Renal cortex interstitium (tissue), 11 donors: ENCODE data around the gene SLC8A1. TPM values are rescaled to one million over a fixed set of nuclear protein-coding genes. Genes with fewer than 3 reads are reported as not detected.

Experiments used
- DNase-seq, 11 donors: peaks; one replicate each; pipeline ENCODE4 v3.0.0-alpha.2; 2013; ENCODE audit warnings: low read depth in 9 of 11, low spot score in 4 of 11; ENCODE audit errors: extremely low read depth in 1 of 11
- polyA plus RNA-seq, 3 donors: library from polyadenylated mRNA; unstranded; fragments of 120-200 nt; gene quantifications; one replicate each; pipeline ENCODE4 v1.2.1, GENCODE V29; 2013; ENCODE audit not compliant: insufficient read length in 3 of 3

Gene SLC8A1
- polyA plus RNA-seq, 3 donors, result 61.3 to 67.0 (median 63.2) TPM

- DNase-seq, result no peak
Measured at GRCh38 chr2:40123746-40124145, 328.1 kb downstream of the SLC8A1 start.

GRCh38 chr2:40123326-40123725 lies 328.6 kb downstream of the SLC8A1 start:
- DNase-seq, result no peak

- no peak for DNase-seq
Measured at GRCh38 chr2:40120957-40121356, 330.9 kb downstream of the SLC8A1 start.

- no peak for DNase-seq
Measured at GRCh38 chr2:40120026-40120425, 331.9 kb downstream of the SLC8A1 start.

GRCh38 chr2:40118622-40119021 lies 333.3 kb downstream of the SLC8A1 start:
- DNase-seq, result no peak

GRCh38 chr2:40115894-40116293 lies 336.0 kb downstream of the SLC8A1 start:
- no peak for DNase-seq

GRCh38 chr2:40115348-40115747 lies 336.5 kb downstream of the SLC8A1 start:
- DNase-seq, result no peak

- no peak for DNase-seq
Measured at GRCh38 chr2:40113997-40114396, 337.9 kb downstream of the SLC8A1 start.

GRCh38 chr2:40113272-40113968 lies 338.5 kb downstream of the SLC8A1 start:
- no peak for DNase-seq

GRCh38 chr2:40109381-40109780 lies 342.5 kb downstream of the SLC8A1 start:
- no peak for DNase-seq

- peak in 1 of 11 donors; percentile 24 for DNase-seq
Measured at GRCh38 chr2:40108851-40109250, 343.0 kb downstream of the SLC8A1 start.

- DNase-seq, result no peak
Measured at GRCh38 chr2:40106061-40106460, 345.8 kb downstream of the SLC8A1 start.

GRCh38 chr2:40105593-40105992 lies 346.3 kb downstream of the SLC8A1 start:
- no peak for DNase-seq

- no peak for DNase-seq
Measured at GRCh38 chr2:40103590-40103989, 348.3 kb downstream of the SLC8A1 start.

GRCh38 chr2:40103163-40103562 lies 348.7 kb downstream of the SLC8A1 start:
- DNase-seq, result no peak

- DNase-seq, result no peak
Measured at GRCh38 chr2:40102447-40102846, 349.4 kb downstream of the SLC8A1 start.

- DNase-seq, result no peak
Measured at GRCh38 chr2:40101131-40101575, 350.7 kb downstream of the SLC8A1 start.

- no peak for DNase-seq
Measured at GRCh38 chr2:40100676-40101075, 351.2 kb downstream of the SLC8A1 start.

GRCh38 chr2:40098786-40099470 lies 353.0 kb downstream of the SLC8A1 start:
- no peak for DNase-seq

- no peak for DNase-seq
Measured at GRCh38 chr2:40097691-40098385, 354.1 kb downstream of the SLC8A1 start.
